Endothelial cell of umbilical vein (primary cell): ENCODE measurements around the gene PRR11. TPM values are rescaled to one million over a fixed set of nuclear protein-coding genes. Genes with fewer than 3 reads are reported as not detected.

ENCODE experiments used
- BruUV-seq: library from RNA; stranded (reverse); fragments of 400-500 nt; replicated peaks from 2 replicates; lab custom pipeline; 2021; lab: Mats Ljungman, UMichigan
- CTCF ChIA-PET: fragments of 300-600, 350-600 bp; sonication (Branson Sonifier 250); formaldehyde crosslinking; loops from one replicate; lab custom pipeline; 2021; ENCODE audit warnings: antibody characterized with exemption, inconsistent platforms; lab: Charles Lee
- POLR2A ChIA-PET: fragments of 300-600, 350-600 bp; sonication (Branson Sonifier 250); formaldehyde crosslinking; loops from one replicate; lab custom pipeline; 2021; ENCODE audit warnings: antibody characterized with exemption, inconsistent platforms; lab: Charles Lee
- DNase-seq: peaks from one replicate; pipeline ENCODE4 v3.0.0-alpha.2; 2011; ENCODE audit warnings: low read depth, low spot score
- FAIRE-seq: peaks from 2 replicates; lab custom pipeline; 2011; peaks lifted over from hg19 to GRCh38; lab: Jason Lieb, UNC
- H2AFZ ChIP-seq: 2 replicates; pipeline ENCODE4 v1.6.0; 2012; ENCODE audit warnings: low read depth, low read length, control low read depth, inconsistent platforms
- H3K27ac ChIP-seq: 2 replicates; pipeline ENCODE4 v1.5.1; 2011; ENCODE audit warnings: low read depth, mild to moderate bottlenecking, control low read depth, low read length, moderate library complexity; ENCODE audit not compliant: insufficient read depth
- H3K27me3 ChIP-seq, 2 experiments: 2 replicates each; pipeline versions ENCODE4 v1.6.0 to v1.6.1; 2011; ENCODE audit warnings: low read length in 2 of 2, mixed read lengths in 1 of 2; ENCODE audit not compliant: control insufficient read depth in 2 of 2, insufficient read depth in 2 of 2
- H3K36me3 ChIP-seq, 2 experiments: 2 replicates in 1 of 2; 3 replicates in 1 of 2; pipeline ENCODE4 v1.5.1; 2011; ENCODE audit warnings: low read length in 2 of 2, mild to moderate bottlenecking in 1 of 2, moderate library complexity in 1 of 2; ENCODE audit not compliant: control insufficient read depth in 2 of 2, insufficient read depth in 2 of 2; ENCODE audit errors: extremely low read depth in 1 of 2
- H3K4me1 ChIP-seq: 3 replicates; pipeline ENCODE4 v1.5.1; 2011; ENCODE audit warnings: mild to moderate bottlenecking, low read length; ENCODE audit not compliant: control insufficient read depth, insufficient read depth; ENCODE audit errors: extremely low read depth
- H3K4me2 ChIP-seq: 2 replicates; pipeline ENCODE4 v1.6.1; 2011; ENCODE audit warnings: low read length, control low read depth, mixed read lengths; ENCODE audit not compliant: insufficient read depth
- H3K4me3 ChIP-seq, 3 experiments: fragments of 200-600 bp in 1 of 3; sonication (generic), shearing (Covaris generic) in 1 of 3; replicated peaks in 1 of 3; 2 replicates each; pipeline ENCODE4 v1.5.1; 2011 to 2016; ENCODE audit warnings: control low read depth in 3 of 3, low read length in 3 of 3, mild to moderate bottlenecking in 2 of 3, inconsistent platforms in 1 of 3, low read depth in 1 of 3, moderate library complexity in 1 of 3; ENCODE audit not compliant: insufficient read depth in 1 of 3
- H3K79me2 ChIP-seq: 2 replicates; pipeline ENCODE4 v1.6.0; 2012; ENCODE audit warnings: low read length, inconsistent platforms; ENCODE audit not compliant: control insufficient read depth, insufficient read depth
- H3K9ac ChIP-seq: replicated peaks from 2 replicates; pipeline ENCODE3; 2011; ENCODE audit warnings: low read length, control low read depth; ENCODE audit not compliant: insufficient read depth; ENCODE audit errors: extremely low read depth
- H3K9me1 ChIP-seq: replicated peaks from 3 replicates; pipeline ENCODE4 v1.6.0; 2011; ENCODE audit warnings: mild to moderate bottlenecking, low read length; ENCODE audit not compliant: control insufficient read depth, insufficient read depth; ENCODE audit errors: extremely low read depth
- H3K9me3 ChIP-seq: replicated peaks from 2 replicates; pipeline ENCODE4 v1.5.1; 2012; ENCODE audit warnings: low read length, inconsistent platforms; ENCODE audit not compliant: control insufficient read depth, insufficient read depth
- H4K20me1 ChIP-seq: replicated peaks from 2 replicates; pipeline ENCODE3; 2011; ENCODE audit warnings: mild to moderate bottlenecking, low read length; ENCODE audit not compliant: control insufficient read depth, insufficient read depth; ENCODE audit errors: extremely low read depth
- EZH2 ChIP-seq: IDR thresholded peaks from 2 replicates; pipeline ENCODE4 v1.6.1; 2012; ENCODE audit warnings: borderline replicate concordance, low read depth, mild to moderate bottlenecking, moderate library complexity, low read length, inconsistent platforms; ENCODE audit not compliant: severe bottlenecking
- FOS ChIP-seq: IDR thresholded peaks from 2 replicates; pipeline ENCODE4 v1.6.1; 2011; ENCODE audit warnings: mild to moderate bottlenecking, low read length, moderate library complexity, borderline replicate concordance; ENCODE audit not compliant: insufficient read depth
- GATA2 ChIP-seq: IDR thresholded peaks from 2 replicates; pipeline ENCODE4 v1.7.0; 2011; ENCODE audit warnings: low read depth, mild to moderate bottlenecking, moderate library complexity, mixed read lengths, low read length; ENCODE audit not compliant: insufficient read length, insufficient read depth
- JUN ChIP-seq: IDR thresholded peaks from 2 replicates; pipeline ENCODE4 v1.6.1; 2011; ENCODE audit warnings: borderline replicate concordance, low read depth; ENCODE audit not compliant: insufficient read length, insufficient read depth
- MYC ChIP-seq: IDR thresholded peaks from one replicate; pipeline ENCODE4 v1.6.1; 2011; ENCODE audit warnings: mild to moderate bottlenecking, low read depth, low read length
- POLR2A ChIP-seq: IDR thresholded peaks from 2 replicates; pipeline ENCODE4 v1.6.1; 2012; ENCODE audit warnings: low read depth, mild to moderate bottlenecking, control low read depth, low read length
- POLR2AphosphoS5 ChIP-seq: IDR thresholded peaks from 2 replicates; pipeline ENCODE4 v1.6.1; 2012; ENCODE audit warnings: low read depth, mild to moderate bottlenecking, control low read depth, low read length, moderate library complexity; ENCODE audit not compliant: insufficient read depth
- dilution Hi-C: fragments of 300-500 bp; cut with MboI; formaldehyde crosslinking; loops from one replicate; pipeline ENCODE4 v1.15.0; 2019; ENCODE audit warnings: low sequenced_read_pairs; ENCODE audit not compliant: extremely low pct_ligation_motif_present
- intact Hi-C: fragments of 100-400 bp; cut with micrococcal nuclease; formaldehyde crosslinking; loops from one replicate; pipeline ENCODE4 v1.10.0; 2022
- polyA plus RNA-seq, 4 experiments: library from polyadenylated mRNA; depleted of rRNA in 3 of 4; stranded (reverse) in 3 of 4; unstranded in 1 of 4; fragments of >200 nt; gene quantifications; 2 replicates each; pipeline versions ENCODE4 v1.2.1 to v1.2.3, GENCODE V29; 2011 to 2012; ENCODE audit warnings: missing spikeins in 1 of 4
- total RNA-seq: library from RNA; stranded (reverse); gene quantifications from 2 replicates; pipeline ENCODE4 v1.2.3, GENCODE V29; 2021
- TF ChIP-seq, protein P1 (sequence below), 2 donors: IDR thresholded peaks; 1 replicate in 1 of 2; 2 replicates in 1 of 2; pipeline ENCODE4 v1.5.1; 2011; ENCODE audit warnings: low read length in 2 of 2, mild to moderate bottlenecking in 2 of 2, moderate library complexity in 2 of 2, control low read depth in 1 of 2, inconsistent platforms in 1 of 2, low read depth in 1 of 2; ENCODE audit not compliant: insufficient read depth in 1 of 2; ENCODE audit errors: extremely low read depth in 1 of 2
- TF ChIP-seq, protein P2 (sequence below): IDR thresholded peaks from 2 replicates; pipeline ENCODE4 v1.6.1; 2011; ENCODE audit not compliant: insufficient read depth, insufficient read length

Gene PRR11
- total and polyA plus RNA-seq, 2 donors (not counting 3 experiments of a cell fraction or from before 2014, with no cell fraction given), result 28.8 to 86.3 TPM

DNA sequence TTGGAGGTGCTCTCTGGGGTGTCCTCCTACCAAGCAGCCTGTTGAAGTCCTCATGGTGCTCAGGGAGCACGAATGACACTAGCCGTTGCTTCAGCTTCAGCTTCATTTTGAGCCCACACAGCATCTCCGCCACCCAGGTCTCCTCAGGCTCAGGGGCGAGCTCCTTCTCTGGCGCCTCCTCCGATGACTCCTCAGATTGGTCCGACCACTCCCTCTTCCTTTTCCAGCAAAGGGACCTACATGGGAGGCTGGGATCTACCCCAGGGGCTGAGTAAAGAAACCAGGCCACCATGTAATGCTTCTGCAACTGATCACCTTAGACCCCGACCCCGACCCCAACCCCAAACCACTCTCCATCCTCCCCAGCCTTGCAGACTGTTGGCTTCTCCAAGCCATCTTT is 25.9 kb downstream of the PRR11 start:
- H3K36me3 ChIP-seq, result peaks cover 0 to 11% of the 10 kb centered on the region in 2 experiments

More for the DNA sequence above, 25.9 kb downstream of the PRR11 start:
- Histone ChIP-seq H3K4me3 (no peak overlapping the region), H3K9ac (no peak overlapping the region), H3K27ac (no peak overlapping the region), H3K4me1 (no peaks in the 10 kb centered on the region), H3K9me1 (no peaks in the 10 kb centered on the region), H3K4me2 (no peak overlapping the region), H3K79me2 (peaks cover 20% of the 10 kb centered on the region), H2AFZ (no peak overlapping the region), H3K9me3 (no peaks in the 10 kb centered on the region), H3K27me3 (no peaks in the 10 kb centered on the region), H4K20me1 (no peaks in the 10 kb centered on the region)
- no peak for FAIRE-seq
- dilution Hi-C loops (no loop called here), intact Hi-C loops (no loop called here)
- ChIA-PET CTCF (no interaction called here), POLR2A (no interaction called here)
- BruUV-seq, result no TSS peak
- no peak for DNase-seq
- TF ChIP-seq MYC, result no peak
- TF ChIP-seq POLR2A, result no peak
- TF ChIP-seq POLR2AphosphoS5, result no peak
- no peak for TF ChIP-seq EZH2
- TF ChIP-seq FOS, result no peak
- TF ChIP-seq, protein P1, sequence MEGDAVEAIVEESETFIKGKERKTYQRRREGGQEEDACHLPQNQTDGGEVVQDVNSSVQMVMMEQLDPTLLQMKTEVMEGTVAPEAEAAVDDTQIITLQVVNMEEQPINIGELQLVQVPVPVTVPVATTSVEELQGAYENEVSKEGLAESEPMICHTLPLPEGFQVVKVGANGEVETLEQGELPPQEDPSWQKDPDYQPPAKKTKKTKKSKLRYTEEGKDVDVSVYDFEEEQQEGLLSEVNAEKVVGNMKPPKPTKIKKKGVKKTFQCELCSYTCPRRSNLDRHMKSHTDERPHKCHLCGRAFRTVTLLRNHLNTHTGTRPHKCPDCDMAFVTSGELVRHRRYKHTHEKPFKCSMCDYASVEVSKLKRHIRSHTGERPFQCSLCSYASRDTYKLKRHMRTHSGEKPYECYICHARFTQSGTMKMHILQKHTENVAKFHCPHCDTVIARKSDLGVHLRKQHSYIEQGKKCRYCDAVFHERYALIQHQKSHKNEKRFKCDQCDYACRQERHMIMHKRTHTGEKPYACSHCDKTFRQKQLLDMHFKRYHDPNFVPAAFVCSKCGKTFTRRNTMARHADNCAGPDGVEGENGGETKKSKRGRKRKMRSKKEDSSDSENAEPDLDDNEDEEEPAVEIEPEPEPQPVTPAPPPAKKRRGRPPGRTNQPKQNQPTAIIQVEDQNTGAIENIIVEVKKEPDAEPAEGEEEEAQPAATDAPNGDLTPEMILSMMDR (IDR thresholded peaks at IDR 0.05; ENCODE audit: extremely low read depth in 1 of 2, insufficient read depth in 1 of 2, low read depth in 1 of 2, low read length in 2 of 2), result no peak
- TF ChIP-seq, protein P2, sequence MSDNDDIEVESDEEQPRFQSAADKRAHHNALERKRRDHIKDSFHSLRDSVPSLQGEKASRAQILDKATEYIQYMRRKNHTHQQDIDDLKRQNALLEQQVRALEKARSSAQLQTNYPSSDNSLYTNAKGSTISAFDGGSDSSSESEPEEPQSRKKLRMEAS, result no peak
- no peak for TF ChIP-seq JUN
- no peak for TF ChIP-seq GATA2
